GM12891 (cell line): ENCODE data around the gene PTPN12.

Experiments
- POLR2A ChIP-seq: IDR thresholded peaks from 2 replicates; pipeline ENCODE4 v1.6.1; 2011; ENCODE audit warnings: low read depth, low read length, control low read depth
- POLR2AphosphoS5 ChIP-seq: IDR thresholded peaks from 2 replicates; pipeline ENCODE4 v1.6.1; 2011; ENCODE audit warnings: low read depth, low read length, control low read depth
- SPI1 ChIP-seq: IDR thresholded peaks from 2 replicates; pipeline ENCODE4 v1.6.1; 2011; ENCODE audit warnings: low read depth, low read length, control low read depth

- TF ChIP-seq POLR2A = no peak
- no peak for TF ChIP-seq POLR2AphosphoS5
- TF ChIP-seq SPI1 = no peak
Observed at GRCh38 chr7:77576856-77577255, 39.8 kb downstream of the PTPN12 start.
